Activated effector memory CD4-positive, alpha-beta T cell treated with Interleukin-2 at 50 U/mL for 16 hours (primary cell): Measurements from ENCODE around the gene TPBGL.

Experiments used
- DNase-seq: peaks from one replicate; pipeline ENCODE4 v3.0.0-alpha.2; 2020

Gene TPBGL, protein sequence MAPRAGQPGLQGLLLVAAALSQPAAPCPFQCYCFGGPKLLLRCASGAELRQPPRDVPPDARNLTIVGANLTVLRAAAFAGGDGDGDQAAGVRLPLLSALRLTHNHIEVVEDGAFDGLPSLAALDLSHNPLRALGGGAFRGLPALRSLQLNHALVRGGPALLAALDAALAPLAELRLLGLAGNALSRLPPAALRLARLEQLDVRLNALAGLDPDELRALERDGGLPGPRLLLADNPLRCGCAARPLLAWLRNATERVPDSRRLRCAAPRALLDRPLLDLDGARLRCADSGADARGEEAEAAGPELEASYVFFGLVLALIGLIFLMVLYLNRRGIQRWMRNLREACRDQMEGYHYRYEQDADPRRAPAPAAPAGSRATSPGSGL

DNA sequence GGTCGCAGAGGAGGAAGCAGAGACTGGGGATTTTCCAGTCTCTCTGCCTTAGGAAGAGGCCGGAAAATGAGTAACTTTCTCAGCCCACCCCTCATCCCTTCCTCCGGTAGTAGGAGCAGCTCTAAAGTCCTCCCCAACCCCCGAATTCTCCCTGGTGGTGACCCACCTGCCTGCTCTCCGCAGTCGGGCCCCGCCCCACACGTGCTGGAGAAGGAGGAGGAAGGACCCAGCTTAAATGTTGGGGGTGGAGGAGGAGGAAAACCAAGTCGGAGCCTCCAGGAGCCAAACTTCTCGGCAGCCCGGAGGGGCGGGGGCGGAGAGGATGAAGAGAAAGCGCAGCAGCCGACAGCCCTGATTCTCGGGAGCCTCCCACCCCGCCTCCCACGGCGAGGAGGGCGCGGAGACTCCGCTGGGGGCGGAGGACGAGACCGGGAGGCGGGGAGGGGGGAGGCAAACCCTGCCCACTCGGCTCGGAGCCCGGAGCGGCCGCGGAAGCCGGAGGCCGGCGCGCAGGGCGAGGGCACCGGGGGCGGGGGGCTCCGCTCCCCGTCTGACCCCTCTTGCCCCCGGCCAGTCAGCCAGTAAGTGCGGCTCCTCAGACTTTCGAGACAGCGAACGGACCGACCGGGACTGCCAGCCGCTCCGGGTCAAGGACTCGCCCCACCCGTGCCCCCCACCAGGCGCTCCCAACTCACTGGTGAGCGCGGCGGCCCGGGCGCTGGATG, at the start of gene TPBGL:
TPBGL (plus strand) TSS at position 464 of the 725 bp plus-strand sequence. CDS start 276 bp downstream, outside the sequence.
- no peak for DNase-seq

- DNase-seq: no peak
These were observed 49.2 kb upstream of the TPBGL start for GRCh38 chr11:75191330-75191717.

DNA sequence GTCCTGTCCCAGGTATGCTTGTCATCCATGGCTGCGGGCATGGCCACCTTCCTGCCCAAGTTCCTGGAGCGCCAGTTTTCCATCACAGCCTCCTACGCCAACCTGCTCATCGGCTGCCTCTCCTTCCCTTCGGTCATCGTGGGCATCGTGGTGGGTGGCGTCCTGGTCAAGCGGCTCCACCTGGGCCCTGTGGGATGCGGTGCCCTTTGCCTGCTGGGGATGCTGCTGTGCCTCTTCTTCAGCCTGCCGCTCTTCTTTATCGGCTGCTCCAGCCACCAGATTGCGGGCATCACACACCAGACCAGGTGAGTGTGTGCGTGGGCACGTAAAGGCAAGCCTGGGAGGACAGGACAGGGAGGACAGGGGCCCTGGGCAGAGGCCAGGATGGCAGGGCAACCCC, 47.3 kb upstream of the TPBGL start:
- DNase-seq: no peak

DNA sequence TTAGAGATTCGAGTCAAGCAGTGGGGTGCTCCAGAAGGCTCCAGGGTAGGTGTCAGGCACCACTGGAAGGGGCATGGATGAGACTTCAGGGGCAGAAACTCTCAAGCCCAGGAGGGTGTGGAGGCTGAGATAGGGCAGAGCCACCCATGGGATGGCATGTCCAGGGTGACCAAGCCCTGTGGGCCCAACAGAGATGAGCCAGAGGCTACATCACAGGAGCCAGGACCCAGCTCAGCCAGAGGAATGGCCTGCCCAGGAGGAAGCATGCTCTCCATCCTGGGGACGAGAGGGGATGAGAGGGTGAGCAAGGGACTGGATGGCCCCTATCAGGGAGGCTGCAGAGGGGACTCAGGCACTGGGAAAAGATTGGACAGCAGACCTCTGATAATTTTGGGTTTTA, 46.9 kb upstream of the TPBGL start:
- DNase-seq: no peak

DNA sequence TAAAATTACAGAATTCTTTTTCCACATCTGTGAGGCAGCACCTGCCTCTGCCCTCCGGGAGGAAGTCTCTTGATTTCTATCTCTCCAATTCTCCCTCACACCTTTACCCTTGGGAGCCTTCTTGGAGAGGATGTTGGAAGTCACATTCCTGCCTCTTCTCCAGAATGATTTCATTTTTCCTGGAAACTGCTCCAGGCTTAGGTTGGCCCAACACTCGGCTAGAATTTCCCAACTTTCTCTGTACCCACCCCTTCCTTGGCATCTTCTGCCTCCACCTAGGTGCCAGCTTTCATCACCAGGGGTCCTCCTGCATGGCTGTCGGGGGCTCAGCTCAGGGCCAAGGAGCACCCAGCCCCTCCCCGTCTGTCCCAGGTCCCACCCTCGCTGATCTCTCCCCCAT, 46.4 kb upstream of the TPBGL start:
- no peak for DNase-seq

DNA sequence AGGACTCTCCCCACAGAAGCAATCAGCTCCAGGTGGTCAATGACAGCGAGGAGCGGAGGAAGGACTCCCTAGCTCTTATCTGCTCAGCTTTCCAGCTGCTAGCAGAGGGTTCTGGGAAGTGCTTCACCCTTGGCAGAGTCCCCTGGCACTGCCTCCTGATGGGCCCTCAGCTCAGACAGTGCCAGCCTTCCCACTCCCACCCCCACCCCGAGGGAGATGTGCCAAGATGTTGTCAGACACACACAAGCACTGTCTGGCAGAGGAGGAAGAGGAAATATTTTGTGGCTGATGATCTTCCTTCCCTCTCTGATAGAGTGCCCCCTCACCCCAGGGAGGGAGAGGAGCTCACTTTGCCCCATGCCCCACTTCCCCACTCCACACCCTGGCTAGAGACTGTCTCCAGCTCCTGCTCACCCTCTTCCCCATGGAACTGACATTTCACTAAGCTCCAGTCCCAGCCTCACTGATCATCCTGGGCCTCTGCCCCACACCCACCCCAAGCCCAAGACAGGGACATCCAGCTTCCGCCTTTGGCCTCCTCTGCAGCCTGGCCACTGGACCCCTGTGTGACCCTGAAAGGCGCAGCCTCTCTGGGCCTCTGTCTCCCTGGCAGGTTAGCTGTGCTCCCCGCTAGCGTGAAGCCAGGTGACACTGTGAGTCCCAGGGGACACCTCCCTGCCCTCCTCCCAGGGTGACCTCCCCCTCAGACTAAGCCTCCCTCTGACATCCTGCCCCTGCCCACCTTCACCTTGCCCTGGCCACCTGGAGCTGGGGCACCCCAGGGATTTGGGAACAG, 45.2 kb upstream of the TPBGL start:
- DNase-seq: no peak

DNA sequence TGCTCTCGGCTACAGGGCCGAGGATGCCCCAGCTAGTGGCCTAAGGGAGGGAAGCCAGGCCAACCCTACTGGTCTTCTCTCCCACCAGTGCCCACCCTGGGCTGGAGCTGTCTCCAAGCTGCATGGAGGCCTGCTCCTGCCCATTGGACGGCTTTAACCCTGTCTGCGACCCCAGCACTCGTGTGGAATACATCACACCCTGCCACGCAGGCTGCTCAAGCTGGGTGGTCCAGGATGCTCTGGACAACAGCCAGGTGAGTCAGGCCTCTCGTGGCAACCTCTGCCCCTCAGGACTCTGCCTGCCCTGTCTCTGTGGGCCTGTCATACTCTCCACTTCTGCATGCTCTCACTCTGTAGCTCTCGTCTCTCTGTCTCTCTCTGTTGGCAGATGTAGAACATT, 44.1 kb upstream of the TPBGL start:
- no peak for DNase-seq

GRCh38 chr11:75197512-75198277, 42.9 kb upstream of the TPBGL start:
- no peak for DNase-seq

- no peak for DNase-seq
These were observed 42.1 kb upstream of the TPBGL start for GRCh38 chr11:75198278-75198973.

DNA sequence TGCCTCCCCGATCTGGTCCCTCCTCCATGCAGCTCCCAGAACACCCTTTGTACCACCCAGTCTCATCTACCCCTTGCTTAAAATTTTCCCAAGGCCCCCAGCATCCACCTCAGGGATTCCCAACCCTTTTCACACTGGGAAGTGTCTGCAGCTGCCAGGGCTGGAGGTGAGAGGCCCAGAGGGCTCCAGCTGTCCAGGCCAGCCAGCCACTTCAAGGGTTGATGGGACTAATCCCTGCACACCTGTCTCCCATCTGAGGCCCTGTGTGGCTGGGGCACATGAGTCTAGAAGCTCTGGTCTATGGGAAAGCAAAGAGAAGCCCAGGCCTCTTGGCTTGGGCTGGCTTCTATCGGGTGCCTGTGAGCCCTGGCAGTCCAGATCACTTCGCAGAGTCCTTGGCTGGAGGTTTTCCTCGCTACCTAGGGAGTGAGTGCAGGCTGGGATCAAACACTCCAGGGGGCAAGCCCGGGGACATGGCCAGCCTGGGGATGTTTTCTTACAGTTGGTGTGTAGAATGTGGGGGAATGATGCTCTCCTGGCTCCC, 41.1 kb upstream of the TPBGL start:
- no peak for DNase-seq

DNA sequence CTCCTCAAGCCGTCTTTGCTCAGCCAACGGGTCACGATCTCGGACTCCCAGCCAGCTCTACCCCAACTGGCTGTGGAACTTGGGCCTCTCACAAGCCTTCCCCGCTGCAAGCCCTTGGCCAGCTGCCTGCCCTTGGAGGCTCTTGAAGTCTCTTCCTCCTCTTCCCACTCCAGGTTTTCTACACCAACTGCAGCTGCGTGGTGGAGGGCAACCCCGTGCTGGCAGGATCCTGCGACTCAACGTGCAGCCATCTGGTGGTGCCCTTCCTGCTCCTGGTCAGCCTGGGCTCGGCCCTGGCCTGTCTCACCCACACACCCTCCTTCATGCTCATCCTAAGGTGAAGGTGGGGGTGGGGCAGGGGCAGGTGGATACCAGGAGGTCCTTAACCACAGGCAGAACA, 40.5 kb upstream of the TPBGL start:
- DNase-seq: no peak

DNA sequence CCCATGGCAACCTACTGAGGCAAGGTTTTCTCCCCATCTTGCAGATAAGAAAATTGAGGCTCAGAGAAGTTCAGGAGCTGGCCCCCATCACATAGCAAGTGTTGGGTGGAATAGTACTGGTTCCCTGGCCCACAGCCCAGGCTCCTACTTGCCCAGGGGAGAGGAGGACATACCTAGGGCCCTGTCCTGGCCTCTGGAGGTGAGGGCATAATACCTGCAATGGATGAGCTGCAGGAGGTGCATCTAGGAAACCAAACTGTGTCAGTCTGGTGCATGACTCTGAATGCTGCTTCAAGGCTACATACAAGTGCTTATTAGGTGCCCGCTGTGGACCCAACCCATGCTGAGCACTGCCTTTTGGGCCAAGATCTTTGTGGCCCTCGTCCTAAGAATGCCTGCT, 40.0 kb upstream of the TPBGL start:
- no peak for DNase-seq

- no peak for DNase-seq
These were observed 38.8 kb upstream of the TPBGL start for GRCh38 chr11:75201771-75202170.

- DNase-seq: no peak
These were observed 38.4 kb upstream of the TPBGL start for GRCh38 chr11:75202195-75202594.

DNA sequence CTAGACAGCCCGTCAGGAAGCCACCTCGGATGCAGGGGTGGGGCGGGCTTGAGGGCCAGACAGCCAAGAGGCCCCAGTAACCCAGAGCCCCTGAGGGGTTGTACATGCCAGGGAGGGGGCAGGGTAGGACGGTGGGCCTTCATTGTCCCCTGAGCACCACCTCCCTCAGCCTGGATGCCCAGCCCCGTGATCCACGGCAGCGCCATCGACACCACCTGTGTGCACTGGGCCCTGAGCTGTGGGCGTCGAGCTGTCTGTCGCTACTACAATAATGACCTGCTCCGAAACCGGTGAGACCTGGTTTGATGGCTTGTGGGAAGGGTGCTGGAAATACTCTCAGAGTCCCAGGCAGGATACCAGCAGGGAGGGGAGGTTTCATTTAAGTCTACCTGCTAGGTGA, 37.4 kb upstream of the TPBGL start:
- no peak for DNase-seq

DNA sequence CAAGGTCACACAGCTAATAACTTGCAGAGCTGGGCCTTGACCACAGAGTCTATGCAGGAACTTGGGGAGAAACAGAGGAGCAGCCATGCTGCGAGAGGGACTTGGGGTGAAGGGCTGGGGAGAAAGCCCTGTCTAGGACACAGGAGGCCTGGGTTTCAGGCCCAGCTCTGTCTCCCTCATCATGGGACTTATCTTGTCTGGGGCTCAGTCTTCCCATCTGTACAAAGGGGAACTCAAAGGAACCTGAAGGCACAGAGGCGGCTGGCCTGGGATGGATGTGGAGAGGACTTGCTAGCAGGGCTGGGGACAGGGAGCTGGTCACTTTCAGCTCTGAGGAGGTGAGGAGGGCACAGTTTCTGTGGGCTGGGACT, 36.9 kb upstream of the TPBGL start:
- no peak for DNase-seq

DNA sequence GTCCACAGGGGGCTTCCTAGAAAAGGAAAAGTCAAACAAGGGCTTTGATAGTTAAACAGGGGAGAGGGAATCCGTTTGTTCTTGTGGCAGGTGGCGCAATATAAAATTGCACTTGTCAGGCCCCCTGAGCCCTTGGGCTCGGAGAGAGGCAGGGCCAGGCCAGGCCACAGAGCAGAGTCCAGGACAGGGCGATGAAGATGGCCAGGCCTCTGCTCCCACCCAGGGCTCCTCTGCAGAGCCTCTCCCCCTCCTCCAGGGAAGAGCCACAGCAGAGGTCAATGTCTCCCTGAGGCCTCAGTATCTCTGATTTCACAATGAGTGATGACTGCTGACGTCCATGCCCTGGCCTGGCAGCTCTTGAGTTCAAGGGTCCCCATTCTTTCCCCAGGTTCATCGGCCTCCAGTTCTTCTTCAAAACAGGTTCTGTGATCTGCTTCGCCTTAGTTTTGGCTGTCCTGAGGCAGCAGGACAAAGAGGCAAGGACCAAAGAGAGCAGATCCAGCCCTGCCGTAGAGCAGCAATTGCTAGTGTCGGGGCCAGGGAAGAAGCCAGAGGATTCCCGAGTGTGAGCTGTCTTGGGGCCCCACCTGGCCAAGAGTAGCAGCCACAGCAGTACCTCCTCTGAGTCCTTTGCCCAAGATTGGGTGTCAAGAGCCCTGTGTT, 36.4 kb upstream of the TPBGL start:
- DNase-seq: no peak

DNA sequence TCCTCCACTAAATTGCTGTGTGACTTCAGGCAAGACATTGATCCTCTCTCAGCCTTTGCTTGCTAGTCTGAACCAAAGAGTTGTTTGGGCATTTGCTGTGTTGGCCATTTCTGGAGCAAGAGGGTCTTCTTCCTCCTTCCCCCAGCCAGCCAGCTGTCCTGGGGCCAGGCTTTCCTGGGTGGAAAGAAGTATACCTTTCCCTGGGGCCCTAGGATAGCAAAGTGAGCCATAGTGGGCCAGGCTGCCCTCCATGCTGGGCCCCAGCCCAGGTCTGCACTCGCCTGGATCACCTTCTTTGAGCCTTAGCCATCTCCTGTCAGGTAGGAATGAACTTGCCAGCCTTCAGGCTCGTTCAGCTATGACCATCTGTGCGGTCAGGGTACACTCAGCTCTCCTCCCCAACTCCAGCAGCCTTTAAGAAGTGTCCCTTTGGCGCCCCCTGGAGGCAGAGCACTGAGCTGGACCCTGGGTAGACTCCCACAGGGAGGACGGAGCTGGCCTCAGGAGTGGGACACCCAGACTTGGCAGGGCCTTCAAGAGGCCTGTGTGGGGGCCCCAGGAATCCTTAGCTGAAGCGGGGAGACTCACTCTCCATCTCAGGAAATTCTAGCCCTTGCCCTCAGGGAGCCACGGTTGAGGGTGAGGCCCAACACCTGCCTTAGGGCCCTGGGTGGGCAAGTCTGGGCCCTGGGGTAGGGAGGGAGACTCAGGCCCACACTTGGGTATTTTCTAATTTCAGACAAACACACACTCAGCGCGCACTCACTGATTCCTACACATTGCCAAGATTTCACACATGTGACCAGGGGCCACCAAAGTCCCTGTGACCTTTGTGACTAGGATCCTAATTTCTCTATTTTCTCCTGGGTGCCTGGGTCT, 35.6 kb upstream of the TPBGL start:
- peak; percentile 67 for DNase-seq

DNA sequence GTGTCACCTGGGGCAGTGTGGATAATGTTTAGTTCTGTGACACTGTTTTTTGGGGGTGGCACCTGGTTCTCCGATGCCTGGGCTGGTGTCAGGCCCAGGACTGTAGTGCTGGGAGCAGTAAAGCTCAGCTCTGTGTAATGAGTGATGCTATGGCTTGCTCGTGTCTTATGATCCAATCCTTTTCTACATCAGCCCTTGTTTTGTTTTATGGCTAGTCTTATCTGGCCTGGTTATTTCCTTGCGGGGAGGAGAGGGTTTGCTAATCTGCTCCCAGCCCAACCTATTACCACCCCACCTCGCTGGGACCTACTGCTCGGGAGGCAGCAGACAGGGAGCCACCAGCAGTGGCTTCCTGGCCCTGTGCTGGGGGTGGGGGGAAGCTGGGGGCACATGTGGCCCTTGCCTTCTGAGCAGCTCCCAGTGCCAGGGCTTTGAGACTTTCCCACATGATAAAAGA, 35.0 kb upstream of the TPBGL start:
- DNase-seq: no peak

- DNase-seq: no peak
These were observed 32.1 kb upstream of the TPBGL start for GRCh38 chr11:75208446-75208845.
